ENCODE results near the gene TMEM87B.
A peak's percentile ranks its signal among the peaks of the same experiment; 100 is the strongest.
"Not testable (repeated sequence)": the region's sequence is repeated elsewhere in the genome, so short reads cannot be mapped to it uniquely, and the experiment has no call there.

The TMEM87B gene

DNA sequence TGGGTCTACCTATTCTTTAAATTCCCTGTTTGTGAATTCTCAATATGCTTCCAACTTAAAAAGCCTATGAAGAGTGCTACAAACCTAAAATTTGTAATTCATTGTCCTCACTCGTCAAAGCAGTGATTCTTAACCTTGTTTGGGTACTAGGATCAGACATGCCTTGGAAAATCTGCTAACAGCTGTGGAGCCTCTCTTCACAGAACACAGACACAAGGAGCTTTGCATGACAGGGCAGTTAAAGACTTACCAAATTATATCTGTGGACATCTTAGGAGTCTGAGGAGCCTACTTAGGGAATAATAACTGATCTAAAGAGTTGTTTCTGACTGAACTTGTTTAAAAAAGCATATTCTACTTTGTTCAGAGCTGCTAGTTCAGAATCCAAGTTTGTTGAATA, 38.1 kb downstream of the TMEM87B start:
- no peak overlapping the region for H3K4me3 ChIP-seq (ENCODE audit: low read depth, low read length)
- DNase-seq (ENCODE audit: low read depth), result no peak
- TF ChIP-seq, protein P1, sequence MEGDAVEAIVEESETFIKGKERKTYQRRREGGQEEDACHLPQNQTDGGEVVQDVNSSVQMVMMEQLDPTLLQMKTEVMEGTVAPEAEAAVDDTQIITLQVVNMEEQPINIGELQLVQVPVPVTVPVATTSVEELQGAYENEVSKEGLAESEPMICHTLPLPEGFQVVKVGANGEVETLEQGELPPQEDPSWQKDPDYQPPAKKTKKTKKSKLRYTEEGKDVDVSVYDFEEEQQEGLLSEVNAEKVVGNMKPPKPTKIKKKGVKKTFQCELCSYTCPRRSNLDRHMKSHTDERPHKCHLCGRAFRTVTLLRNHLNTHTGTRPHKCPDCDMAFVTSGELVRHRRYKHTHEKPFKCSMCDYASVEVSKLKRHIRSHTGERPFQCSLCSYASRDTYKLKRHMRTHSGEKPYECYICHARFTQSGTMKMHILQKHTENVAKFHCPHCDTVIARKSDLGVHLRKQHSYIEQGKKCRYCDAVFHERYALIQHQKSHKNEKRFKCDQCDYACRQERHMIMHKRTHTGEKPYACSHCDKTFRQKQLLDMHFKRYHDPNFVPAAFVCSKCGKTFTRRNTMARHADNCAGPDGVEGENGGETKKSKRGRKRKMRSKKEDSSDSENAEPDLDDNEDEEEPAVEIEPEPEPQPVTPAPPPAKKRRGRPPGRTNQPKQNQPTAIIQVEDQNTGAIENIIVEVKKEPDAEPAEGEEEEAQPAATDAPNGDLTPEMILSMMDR (conservative IDR thresholded peaks at IDR 0.05; ENCODE audit: low read depth, low read length), result no peak

DNA sequence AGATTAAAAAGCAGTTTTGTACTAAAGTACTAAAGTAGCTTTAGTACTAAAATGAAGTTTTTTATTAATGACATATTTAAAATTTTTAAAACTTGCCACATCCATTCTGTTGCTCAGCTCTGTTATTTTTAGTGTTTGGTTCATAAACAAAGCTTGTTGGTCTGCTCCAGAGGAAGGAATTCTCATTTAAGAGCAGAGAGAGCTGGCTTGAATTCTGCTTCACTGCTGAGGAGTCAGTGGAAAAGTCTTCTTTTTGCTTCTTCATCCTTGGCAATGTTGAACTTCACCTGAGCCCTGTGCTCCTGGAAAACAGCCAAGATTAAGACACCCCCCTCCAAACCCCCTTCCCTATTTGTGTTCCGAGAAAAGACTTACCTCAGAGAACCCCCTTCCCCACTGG, 40.6 kb downstream of the TMEM87B start:
- DNase-seq (ENCODE audit: low read depth), result no peak
- TF ChIP-seq, protein P1 (conservative IDR thresholded peaks at IDR 0.05; ENCODE audit: low read depth, low read length), result no peak
- H3K4me3 ChIP-seq (ENCODE audit: low read depth, low read length), result no peak overlapping the region

DNA sequence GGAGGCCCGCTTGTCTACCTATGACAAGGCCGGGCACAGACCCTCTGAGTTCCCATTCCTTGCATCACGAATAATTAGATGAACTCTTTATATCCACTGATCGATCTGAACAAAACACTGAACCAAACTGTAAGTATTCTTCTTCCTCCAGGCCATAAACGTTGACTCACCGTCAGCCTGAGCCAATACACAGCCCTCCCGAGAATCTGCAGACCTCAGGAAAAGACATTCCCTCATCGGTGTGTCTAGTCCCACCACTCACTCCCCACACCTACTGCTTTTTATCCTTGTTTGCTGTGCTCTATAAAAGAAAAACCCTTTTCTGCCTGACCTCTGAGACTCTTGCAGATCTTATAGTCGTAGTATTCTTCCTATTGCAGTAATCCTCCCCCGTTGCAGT, 41.0 kb downstream of the TMEM87B start:
- TF ChIP-seq, protein P1 (conservative IDR thresholded peaks at IDR 0.05; ENCODE audit: low read depth, low read length), result no peak
- no peak for DNase-seq (ENCODE audit: low read depth)
- no peak overlapping the region for H3K4me3 ChIP-seq (ENCODE audit: low read depth, low read length)

DNA sequence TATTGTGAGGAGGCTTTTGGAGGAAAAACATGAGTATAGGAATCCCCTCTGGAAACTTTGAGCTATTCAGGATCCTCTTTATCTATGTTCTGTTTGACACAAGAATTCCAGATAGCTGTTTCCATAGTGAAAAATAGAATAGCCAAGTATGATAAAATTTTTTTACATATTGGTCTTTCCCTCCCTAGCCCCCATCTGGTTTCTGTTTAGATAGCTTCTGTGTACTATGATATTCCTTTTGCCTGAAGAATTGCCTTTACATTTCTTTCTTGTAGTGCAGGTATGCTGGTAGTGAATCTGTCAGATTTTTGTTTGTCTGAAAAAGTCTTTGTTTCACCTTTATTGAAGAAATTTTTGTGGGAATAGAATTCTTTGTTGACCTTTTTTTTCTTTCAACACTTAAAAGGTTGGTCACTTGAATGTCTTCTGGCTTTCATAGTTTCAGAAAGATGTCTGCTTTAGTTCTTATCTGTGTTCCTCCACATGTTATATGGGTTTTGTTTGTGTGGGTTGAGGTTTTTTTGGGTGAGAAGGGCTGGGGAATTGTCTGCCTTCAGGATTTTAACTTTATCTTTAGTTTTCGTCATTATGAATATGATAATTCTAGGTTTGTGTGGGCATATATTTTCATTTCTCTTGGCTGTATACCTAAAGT, 53.2 kb downstream of the TMEM87B start:
- no peak overlapping the region for H3K4me3 ChIP-seq (ENCODE audit: low read depth, low read length)
- TF ChIP-seq, protein P1 (conservative IDR thresholded peaks at IDR 0.05; ENCODE audit: low read depth, low read length), result no peak

DNA sequence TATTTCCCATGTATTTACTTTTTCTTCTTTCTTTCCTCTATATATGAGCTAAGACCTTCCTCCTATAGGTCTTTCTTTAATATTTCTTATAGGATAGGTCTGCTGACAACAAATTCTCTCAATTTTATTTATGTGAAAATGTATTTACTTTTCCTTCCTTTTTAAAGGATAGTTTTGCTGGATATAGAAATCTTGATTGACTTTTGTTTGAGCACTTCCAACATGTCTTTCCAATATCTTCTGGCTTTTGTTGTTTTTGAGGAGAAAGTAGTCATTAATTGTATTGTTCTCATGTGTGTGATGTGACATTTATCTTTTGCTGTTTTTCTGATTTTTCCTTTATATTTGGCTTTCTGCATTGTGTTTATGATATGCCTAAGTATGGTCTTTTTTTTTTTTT, 54.2 kb downstream of the TMEM87B start:
- no peak overlapping the region for H3K4me3 ChIP-seq (ENCODE audit: low read depth, low read length)
- TF ChIP-seq, protein P1 (conservative IDR thresholded peaks at IDR 0.05; ENCODE audit: low read depth, low read length), result no peak

More for the DNA sequence above, 53.2 kb downstream of the TMEM87B start:
- DNase-seq (ENCODE audit: low read depth), result no peak

DNA sequence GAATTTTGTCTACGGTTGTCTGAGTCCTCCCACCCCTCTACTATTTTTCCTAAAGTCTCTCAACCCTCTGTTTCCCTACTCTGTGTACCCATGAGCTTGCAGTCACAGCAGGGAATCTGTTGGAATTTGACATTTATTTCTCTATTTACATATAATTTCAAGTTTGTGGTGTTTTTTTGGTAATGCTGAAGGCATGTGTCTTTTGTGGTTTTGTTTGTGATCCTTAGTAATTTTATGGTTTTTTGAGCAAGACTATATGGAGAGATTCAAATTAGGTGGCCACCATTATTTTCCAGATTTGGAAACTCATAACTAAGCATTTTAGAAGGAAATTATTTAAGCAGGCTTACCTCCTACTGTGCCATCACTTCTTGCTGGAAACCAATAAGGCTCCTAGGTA, 55.9 kb downstream of the TMEM87B start:
- DNase-seq (ENCODE audit: low read depth), result peak; percentile 14
- TF ChIP-seq, protein P1 (conservative IDR thresholded peaks at IDR 0.05; ENCODE audit: low read depth, low read length), result no peak
- no peak overlapping the region for H3K4me3 ChIP-seq (ENCODE audit: low read depth, low read length)

More for the DNA sequence above, 54.2 kb downstream of the TMEM87B start:
- DNase-seq (ENCODE audit: low read depth), result no peak

DNA sequence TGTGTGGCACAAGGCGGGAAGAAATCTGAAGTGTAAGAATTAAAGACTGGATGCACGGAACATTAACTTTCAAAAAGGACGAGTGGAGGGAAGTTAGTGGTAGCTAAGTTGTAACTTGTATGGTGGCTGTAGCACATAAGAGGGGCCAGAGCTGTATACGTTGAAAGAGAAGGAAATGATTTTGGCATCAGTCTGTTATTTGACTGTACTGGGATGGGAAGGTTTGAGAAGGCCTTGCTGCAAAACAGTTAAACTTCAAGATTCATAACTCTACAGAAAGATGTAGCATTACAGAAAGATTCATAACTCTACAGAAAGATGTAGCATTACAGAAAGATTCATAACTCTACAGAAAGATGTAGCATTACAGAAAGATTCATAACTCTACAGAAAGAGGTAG, 58.3 kb downstream of the TMEM87B start:
- not testable (repeated sequence) for H3K4me3 ChIP-seq (ENCODE audit: low read depth, low read length); DNase-seq (ENCODE audit: low read depth)

Data from choroid plexus epithelial cell (primary cell).